Suprapubic skin (tissue), 4 donors: ENCODE results near the gene CES1.
"Not testable (repeated sequence)": the region's sequence is repeated elsewhere in the genome, so short reads cannot be mapped to it uniquely, and the experiment has no call there.

Experiments
- CTCF ChIP-seq, 2 donors: fragments of 200-600 bp in 1 of 2; fragments of 450-650 bp in 1 of 2; sonication (generic) in 1 of 2; IDR thresholded peaks; one replicate each; pipeline ENCODE4 v1.5.1; 2016 to 2019; ENCODE audit warnings: antibody characterized with exemption in 2 of 2, mild to moderate bottlenecking in 1 of 2, moderate library complexity in 1 of 2
- POLR2A ChIP-seq, 2 donors: fragments of 450-650 bp; IDR thresholded peaks; one replicate each; pipeline ENCODE4 v1.6.1; 2017; ENCODE audit warnings: antibody characterized with exemption in 2 of 2, mild to moderate bottlenecking in 2 of 2, moderate library complexity in 2 of 2
- POLR2AphosphoS5 ChIP-seq, 3 donors: sonication (generic); formaldehyde crosslinking; IDR thresholded peaks; one replicate each; pipeline ENCODE4 v1.6.1; 2017; ENCODE audit warnings: antibody characterized with exemption in 3 of 3

GRCh38 chr16:55791512-55791911 lies 41.4 kb downstream of the CES1 start:
- not testable (repeated sequence) for TF ChIP-seq POLR2A, CTCF, POLR2AphosphoS5 (IDR thresholded peaks at IDR 0.05)
